ENCODE measurements around the gene SLC15A1. TPM values are rescaled to one million over a fixed set of nuclear protein-coding genes. Genes with fewer than 3 reads are reported as not detected.

Gene SLC15A1
- total RNA-seq, 1 experiment from 2014 or later = 1.9 TPM

- H3K18ac ChIP-seq (ENCODE audit: insufficient read length, low read depth, low read length) = no peak overlapping the region
- Mint-ChIP-seq H3K36me3 (ENCODE audit: insufficient read depth in 1 of 3, low read depth in 3 of 3) (no peaks in the 10 kb centered on the region), H3K4me1 (peaks cover 2 to 5% of the 10 kb centered on the region in 2 experiments; a peak in 3 of 4 replicates), H3K9me3 (no peaks in the 10 kb centered on the region), H3K27ac (no peak overlapping the region), H3K27me3 (ENCODE audit: low read depth) (peaks cover 3% of the 10 kb centered on the region; the same call in 1 of the 2 replicates), H3K4me3 (no peak overlapping the region)
- H3T11ph ChIP-seq (ENCODE audit: low read length) = no peak overlapping the region
- no peaks in the 10 kb centered on the region for H3K27me3 ChIP-seq (ENCODE audit: insufficient read depth, low read length)
- no peak overlapping the region for H2BK120ac ChIP-seq (ENCODE audit: low read depth, low read length, poor library complexity, severe bottlenecking)
- no peak overlapping the region for H3K56ac ChIP-seq (ENCODE audit: insufficient read length, low read depth, low read length)
- TF ChIP-seq CTCF (conservative IDR thresholded peaks at IDR 0.05) = no peak
- no peak overlapping the region for H2AK5ac ChIP-seq (ENCODE audit: insufficient read length, low read length)
- no peak overlapping the region for H4K91ac ChIP-seq (ENCODE audit: insufficient read length, low read depth, low read length)
- no peak overlapping the region for H2AFZ ChIP-seq (ENCODE audit: low read length)
- no peak overlapping the region for H3K14ac ChIP-seq (ENCODE audit: insufficient read depth, low read length)
- H3K79me2 ChIP-seq (ENCODE audit: insufficient read depth, low read length) = no peaks in the 10 kb centered on the region
- no CpG with 5 or more reads among the region's 7 CpGs for WGBS (ENCODE audit: extremely low coverage, insufficient read length, low lambda C conversion rate)
- H2BK12ac ChIP-seq (ENCODE audit: insufficient read length, low read depth, low read length) = no peak overlapping the region
- no peak overlapping the region for H3K9ac ChIP-seq (ENCODE audit: extremely low read depth, insufficient read length, low read length)
- no peaks in the 10 kb centered on the region for H3K79me1 ChIP-seq (ENCODE audit: insufficient read depth, low read depth, low read length, poor library complexity, severe bottlenecking)
- H4K5ac ChIP-seq (ENCODE audit: insufficient read length, low read depth, low read length) = no peak overlapping the region
- H3K4ac ChIP-seq (ENCODE audit: low read depth, low read length) = no peak overlapping the region
- no peak overlapping the region for H3K4me2 ChIP-seq (ENCODE audit: insufficient read depth, insufficient read length, low read length)
- no peak overlapping the region for H4K8ac ChIP-seq (replicated peaks; ENCODE audit: insufficient read length, low read depth, low read length)
- no peak overlapping the region for H2BK5ac ChIP-seq (ENCODE audit: insufficient read length, low read length)
- H4K20me1 ChIP-seq (ENCODE audit: control insufficient read depth, insufficient read depth, insufficient read length) = no peaks in the 10 kb centered on the region
- H2BK15ac ChIP-seq (ENCODE audit: low read depth, low read length) = no peak overlapping the region
- H3K4me1 ChIP-seq (ENCODE audit: insufficient read depth, low read length) = no peaks in the 10 kb centered on the region; the same call in 1 of the 2 replicates
- no peak for DNase-seq
- H3K27ac ChIP-seq (ENCODE audit: insufficient read length, low read depth, low read length) = no peak overlapping the region
- no peak overlapping the region for H2BK20ac ChIP-seq (ENCODE audit: low read depth, low read length, poor library complexity, severe bottlenecking)
- no peaks in the 10 kb centered on the region for H3K9me3 ChIP-seq (ENCODE audit: control insufficient read depth, low read depth, low read length)
- H3K23ac ChIP-seq (ENCODE audit: insufficient read length, low read depth, low read length) = no peak overlapping the region
- no peaks in the 10 kb centered on the region for H3K23me2 ChIP-seq (ENCODE audit: insufficient read length, low read depth, low read length, poor library complexity, severe bottlenecking)
Measured at GRCh38 chr13:98649861-98650260, 102.6 kb downstream of the SLC15A1 start.

Measured in H9 (cell line).